SK-N-MC (cell line): ENCODE results near the gene SLC35F2.

ENCODE experiments used
- EZH2 ChIP-seq: fragments of 200-600 bp; sonication (generic); IDR thresholded peaks from one replicate; pipeline ENCODE4 v1.6.1; 2017; ENCODE audit warnings: antibody characterized with exemption
- POLR2AphosphoS5 ChIP-seq: IDR thresholded peaks from 2 replicates; pipeline ENCODE4 v1.6.1; 2012; ENCODE audit warnings: mild to moderate bottlenecking, low read depth, low read length, borderline replicate concordance

- no peak for TF ChIP-seq EZH2
- TF ChIP-seq POLR2AphosphoS5, result no peak
Observed at GRCh38 chr11:107752949-107753822, 105.4 kb downstream of the SLC35F2 start.
